ENCODE results near the gene OPALIN.

- no peak for TF ChIP-seq POLR2AphosphoS5 (IDR thresholded peaks at IDR 0.05)
- TF ChIP-seq, protein P1, sequence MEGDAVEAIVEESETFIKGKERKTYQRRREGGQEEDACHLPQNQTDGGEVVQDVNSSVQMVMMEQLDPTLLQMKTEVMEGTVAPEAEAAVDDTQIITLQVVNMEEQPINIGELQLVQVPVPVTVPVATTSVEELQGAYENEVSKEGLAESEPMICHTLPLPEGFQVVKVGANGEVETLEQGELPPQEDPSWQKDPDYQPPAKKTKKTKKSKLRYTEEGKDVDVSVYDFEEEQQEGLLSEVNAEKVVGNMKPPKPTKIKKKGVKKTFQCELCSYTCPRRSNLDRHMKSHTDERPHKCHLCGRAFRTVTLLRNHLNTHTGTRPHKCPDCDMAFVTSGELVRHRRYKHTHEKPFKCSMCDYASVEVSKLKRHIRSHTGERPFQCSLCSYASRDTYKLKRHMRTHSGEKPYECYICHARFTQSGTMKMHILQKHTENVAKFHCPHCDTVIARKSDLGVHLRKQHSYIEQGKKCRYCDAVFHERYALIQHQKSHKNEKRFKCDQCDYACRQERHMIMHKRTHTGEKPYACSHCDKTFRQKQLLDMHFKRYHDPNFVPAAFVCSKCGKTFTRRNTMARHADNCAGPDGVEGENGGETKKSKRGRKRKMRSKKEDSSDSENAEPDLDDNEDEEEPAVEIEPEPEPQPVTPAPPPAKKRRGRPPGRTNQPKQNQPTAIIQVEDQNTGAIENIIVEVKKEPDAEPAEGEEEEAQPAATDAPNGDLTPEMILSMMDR (IDR thresholded peaks at IDR 0.05; ENCODE audit: poor library complexity, severe bottlenecking), result no peak
- TF ChIP-seq SMC3 (conservative IDR thresholded peaks at IDR 0.05; ENCODE audit: poor library complexity), result no peak
These were observed 17.7 kb upstream of the OPALIN start for GRCh38 chr10:96376483-96376882.
